Middle frontal gyrus (tissue), 1 donor: Measurements from ENCODE around the gene ACAP3.

ENCODE experiments used
- DNase-seq: peaks from one replicate; pipeline ENCODE4 v3.0.0-alpha.2; 2015; ENCODE audit warnings: low spot score; ENCODE audit errors: extremely low spot score

Gene ACAP3, protein sequence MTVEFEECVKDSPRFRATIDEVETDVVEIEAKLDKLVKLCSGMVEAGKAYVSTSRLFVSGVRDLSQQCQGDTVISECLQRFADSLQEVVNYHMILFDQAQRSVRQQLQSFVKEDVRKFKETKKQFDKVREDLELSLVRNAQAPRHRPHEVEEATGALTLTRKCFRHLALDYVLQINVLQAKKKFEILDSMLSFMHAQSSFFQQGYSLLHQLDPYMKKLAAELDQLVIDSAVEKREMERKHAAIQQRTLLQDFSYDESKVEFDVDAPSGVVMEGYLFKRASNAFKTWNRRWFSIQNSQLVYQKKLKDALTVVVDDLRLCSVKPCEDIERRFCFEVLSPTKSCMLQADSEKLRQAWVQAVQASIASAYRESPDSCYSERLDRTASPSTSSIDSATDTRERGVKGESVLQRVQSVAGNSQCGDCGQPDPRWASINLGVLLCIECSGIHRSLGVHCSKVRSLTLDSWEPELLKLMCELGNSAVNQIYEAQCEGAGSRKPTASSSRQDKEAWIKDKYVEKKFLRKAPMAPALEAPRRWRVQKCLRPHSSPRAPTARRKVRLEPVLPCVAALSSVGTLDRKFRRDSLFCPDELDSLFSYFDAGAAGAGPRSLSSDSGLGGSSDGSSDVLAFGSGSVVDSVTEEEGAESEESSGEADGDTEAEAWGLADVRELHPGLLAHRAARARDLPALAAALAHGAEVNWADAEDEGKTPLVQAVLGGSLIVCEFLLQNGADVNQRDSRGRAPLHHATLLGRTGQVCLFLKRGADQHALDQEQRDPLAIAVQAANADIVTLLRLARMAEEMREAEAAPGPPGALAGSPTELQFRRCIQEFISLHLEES

DNA sequence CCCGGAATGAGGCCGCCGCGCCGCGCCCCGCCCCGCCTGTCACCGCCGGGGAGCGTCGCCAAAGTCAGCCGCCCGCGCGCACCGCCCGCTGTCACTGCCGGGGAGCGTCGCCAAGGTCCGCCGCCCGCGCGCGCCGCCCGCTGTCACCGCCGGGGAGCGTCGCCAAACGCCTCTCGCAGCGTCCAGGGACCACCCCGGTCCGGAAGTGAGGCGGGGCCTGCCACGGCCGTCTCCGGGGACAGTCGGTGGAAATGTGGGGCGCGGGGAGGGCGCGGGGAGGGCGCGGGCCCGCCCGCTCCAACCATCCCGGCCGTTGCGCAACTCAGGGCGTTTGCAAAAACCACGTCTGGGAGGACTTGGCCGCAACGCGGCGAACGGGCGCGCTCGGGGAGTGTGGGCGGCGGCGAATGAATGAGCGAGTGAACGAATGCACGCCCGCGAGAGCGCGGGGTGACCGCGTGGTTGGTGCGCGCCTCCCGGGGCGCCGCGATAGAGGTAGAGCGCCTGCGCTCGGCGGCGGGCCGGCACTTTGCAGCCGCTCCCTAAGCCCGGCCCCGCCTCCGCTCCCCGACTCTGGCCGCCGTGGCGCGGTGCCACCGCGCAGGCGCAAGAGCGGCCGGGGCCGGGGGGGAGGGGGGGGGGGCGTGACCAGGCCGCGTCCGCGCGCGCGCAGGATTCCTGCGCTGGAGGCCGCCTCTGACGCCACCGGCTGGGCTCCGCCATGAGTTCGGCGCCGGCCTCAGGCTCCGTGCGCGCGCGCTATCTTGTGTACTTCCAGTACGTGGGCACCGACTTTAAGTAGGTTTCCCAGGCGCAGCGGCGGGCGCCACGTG is at the start of gene ACAP3, which contains the start of gene PUSL1:
Gene ACAP3, minus strand, starts transcription at position 8 of the 833 bp plus-strand sequence. CDS start 115 bp downstream, outside the sequence.
Gene PUSL1, plus strand, starts transcription at position 675 of the 833 bp plus-strand sequence. Its CDS starts 47 bp downstream, at position 722.
- DNase-seq = peak; percentile 87

DNA sequence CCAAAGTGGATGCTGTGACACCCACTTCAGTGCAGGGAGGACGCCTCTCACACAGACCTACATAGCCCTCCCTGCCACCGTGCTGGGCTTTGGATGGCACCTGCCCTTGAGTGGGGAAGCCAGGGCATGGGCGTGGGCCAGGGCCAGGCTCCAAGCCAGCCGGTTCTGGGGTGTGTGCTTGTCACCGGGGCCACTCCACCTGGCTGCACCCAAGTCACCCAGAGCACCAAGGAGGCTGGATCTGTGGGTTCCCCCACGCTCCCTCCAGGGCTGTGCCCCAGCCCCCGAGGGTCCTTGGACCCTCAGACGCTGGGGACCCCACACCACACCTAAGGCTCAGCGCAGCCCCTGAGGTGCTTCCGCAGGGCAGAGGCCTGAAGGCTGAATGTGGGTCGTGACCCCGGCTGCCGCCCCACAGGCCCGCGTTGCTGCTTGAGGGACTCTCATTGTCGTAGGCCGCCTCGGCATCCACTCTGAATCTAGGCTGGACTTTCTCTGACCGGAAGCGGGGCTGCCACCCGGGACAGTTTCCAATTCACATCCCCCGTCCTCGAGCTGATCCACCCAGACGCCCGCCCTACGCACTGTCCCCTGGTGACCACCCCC is 49.2 kb upstream of the ACAP3 start:
- DNase-seq = no peak

DNA sequence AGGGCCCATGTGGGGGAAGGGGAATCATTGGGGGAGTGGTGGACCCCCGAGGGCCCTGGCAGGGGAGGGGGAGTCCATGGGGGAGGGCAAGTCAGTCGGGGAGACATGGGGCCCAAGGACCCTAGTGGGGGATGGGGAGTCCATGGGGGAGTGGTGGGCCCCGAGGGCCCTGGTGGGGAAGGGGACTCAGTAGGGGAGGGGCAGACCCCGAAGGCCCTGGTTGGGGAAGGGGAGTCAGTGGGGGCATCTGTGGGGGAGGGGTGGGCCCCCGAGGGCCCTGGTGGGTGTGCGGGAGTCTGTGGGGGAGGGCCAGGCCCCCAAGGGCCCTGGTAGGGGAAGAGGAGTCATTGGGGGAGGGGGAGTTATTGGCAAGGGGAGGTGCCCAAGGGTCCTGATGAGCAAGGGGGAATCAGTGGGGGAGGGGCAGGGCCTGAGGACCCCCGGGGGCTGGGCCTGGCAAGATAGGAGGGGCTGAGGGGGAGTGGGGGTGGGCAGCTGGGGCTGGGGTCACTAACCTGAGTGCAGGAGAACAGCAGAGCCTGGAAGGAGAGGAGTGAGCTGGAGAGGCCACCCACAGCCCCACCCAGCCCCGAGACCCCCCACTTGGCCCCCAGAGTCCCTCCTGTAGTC is 48.6 kb upstream of the ACAP3 start:
- DNase-seq = no peak

DNA sequence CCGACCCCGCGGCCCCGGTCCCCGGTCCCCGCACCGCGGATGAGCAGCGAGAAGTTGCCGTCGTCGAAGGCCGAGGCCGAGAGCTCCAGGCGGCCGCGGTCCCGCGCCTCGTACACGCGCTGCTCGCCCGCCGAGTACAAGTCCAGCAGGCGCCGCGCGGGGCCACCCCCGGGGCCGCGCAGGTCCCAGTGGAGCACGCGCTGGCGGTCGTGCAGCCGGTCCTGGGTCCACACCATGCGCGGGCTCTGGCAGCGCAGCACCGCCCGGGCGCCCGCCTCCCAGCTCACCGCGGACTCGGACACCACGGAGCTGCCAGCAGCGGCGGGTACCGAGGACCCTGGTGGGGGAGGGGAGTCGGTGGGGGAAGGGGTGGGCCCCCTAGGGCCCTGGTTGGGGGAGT is 47.7 kb upstream of the ACAP3 start:
- DNase-seq = no peak

DNA sequence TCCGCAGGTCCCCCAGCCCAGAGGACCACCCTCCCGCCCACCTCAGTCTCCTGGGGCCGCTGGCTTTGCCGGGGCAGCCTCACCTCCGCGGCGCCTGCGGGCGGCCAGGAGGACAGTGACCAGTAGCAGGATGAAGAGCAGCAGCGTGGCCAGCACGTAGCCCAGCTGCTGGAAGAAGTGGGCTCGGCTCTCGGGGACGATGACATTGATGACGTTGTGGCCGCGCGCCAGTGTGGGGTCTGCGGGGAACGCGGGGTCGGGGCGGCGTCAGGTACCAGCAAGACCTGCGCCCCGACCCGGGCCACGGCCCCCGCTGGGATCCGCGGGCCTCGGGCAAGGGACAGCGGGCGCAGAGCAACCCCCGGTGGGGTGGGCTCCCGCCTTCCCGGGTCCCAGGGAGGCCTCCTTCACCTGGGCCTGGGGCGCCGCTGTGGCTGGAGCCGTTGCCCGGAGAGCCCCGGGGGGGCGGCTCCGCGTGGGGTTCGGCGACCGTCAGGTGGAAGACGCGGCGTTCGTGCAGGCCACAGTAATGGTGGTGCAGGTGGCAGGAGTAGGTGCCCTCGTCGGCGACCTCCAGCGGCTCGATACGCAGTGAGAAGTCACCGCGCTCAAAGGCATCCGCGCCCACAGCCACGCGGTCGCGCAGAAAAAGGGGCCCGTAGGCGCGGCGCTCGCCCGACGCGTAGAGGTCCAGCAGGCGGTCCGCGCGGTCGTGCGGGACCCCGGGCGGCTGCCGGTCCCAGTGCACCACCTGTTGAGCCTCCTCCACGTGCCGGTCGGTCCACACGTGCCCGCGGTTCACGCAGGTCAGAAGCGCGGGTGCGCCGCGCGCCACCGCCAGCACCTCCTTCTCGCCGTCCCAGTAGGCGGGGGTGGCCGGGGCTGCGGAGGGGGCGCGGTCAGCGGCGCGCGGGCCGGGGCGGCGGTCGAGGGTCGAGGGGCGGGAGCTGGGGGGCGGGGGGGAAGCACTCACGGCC is 46.8 kb upstream of the ACAP3 start:
- no peak for DNase-seq

DNA sequence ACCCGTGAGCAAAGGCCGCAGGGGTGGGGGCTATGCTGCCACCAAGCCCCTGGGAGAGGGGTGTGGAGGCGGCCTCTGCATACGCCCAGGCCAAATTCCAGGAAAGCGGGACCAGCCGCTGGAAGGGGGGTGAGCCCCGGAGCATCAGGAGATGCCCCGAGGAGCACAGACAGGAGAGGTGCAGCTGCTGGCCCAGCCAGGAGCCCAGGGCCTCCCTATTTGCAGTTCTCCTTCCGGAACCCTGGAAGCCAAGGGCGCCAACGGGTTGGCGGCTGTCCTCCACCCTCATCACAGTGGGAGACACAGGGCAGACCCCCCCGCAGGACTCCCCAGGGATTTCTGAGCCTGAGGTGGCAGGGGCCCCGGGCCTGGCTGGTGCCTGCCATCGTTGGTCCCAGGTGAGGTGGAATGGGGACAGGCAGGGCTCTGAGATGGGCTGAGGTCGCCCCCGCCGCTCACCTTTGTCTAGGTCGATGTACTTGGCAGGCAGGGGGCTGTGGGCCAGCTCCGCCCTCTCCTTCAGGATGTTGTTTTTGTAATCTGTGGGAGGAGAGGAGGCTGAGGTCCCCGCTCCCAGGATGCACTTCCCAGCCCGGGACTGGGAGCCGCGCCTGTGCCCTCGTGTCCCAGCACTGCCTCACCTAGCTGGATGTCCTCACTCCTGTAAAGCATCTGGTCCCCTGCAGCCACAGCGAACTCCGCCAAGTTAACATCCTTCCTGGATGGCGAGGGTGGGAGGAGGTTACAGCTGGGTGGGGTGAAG is 45.8 kb upstream of the ACAP3 start:
- no peak for DNase-seq

DNA sequence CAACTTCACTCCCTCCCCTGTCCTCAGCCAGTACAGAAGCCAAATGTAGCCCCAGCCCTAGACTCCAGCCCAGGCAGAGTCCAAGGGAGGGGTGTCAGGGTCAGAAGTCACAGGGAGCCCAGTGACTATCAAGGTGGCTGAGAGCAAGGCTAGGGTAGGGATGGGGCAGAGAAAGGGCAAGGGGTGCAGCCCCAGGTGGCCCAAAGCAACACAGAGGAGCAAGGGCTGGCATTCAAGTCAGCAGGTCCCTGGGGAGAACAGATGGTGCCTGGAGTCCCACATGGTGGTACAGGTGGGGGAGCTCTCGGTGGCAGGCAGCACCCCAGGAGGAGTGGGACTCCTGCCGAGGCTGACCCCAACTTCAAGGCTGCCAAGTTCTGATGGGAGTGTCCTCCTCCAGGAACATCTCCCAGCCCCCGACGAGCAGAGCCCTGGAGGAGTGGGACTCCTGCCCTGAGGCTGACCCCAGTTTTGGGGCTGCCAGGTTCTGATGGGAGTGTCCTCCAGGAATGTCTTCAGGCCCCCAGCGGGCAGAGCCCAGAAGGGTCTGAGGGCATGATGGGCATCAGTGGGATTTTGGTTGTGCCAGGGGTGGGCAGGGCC is 45.2 kb upstream of the ACAP3 start:
- no peak for DNase-seq

DNA sequence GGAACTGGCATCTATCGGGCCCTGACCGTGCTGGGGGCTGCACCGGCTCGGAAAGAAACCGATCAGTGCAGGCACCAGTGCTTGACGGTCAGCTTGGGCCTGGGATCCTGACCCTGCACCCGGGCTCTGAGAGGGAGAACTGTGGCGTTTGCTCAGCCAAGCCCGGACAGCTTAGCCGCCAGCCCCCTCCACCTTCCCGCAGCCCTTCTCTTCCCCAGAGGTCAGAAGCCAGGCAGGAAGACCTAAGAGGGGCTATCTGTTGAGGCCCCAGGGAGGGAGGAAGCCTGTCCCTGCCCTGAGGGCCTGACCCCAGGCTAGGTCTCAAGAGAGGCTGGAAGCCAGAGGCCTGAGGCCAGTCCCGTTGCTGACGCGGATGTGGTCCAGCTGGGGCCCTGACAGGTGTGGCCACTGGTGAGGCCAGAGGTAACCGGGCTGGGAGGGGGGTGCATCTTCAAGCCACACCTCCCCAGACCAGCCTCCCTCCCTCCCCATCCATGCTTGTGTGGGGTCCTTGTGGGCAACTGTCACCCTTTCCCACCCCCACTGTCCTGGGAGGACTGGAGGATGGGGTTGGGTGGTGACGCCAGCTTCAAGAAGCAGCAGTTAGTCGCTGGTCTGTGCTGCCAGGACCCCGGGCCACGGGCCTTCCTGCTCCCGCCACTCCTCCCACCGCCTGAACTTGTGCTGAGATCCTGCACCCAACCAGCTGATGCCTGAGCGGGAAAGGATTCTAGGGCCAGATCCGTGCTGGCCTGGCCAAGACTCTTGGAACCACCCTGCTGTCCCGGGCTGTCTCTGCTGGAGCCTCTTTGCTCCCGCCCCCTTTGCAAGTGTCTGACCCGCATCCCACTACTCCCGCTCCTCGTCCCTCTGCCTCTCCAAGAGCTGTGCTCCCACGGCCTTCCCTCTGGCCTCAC is 44.0 kb upstream of the ACAP3 start:
- DNase-seq = no peak

DNA sequence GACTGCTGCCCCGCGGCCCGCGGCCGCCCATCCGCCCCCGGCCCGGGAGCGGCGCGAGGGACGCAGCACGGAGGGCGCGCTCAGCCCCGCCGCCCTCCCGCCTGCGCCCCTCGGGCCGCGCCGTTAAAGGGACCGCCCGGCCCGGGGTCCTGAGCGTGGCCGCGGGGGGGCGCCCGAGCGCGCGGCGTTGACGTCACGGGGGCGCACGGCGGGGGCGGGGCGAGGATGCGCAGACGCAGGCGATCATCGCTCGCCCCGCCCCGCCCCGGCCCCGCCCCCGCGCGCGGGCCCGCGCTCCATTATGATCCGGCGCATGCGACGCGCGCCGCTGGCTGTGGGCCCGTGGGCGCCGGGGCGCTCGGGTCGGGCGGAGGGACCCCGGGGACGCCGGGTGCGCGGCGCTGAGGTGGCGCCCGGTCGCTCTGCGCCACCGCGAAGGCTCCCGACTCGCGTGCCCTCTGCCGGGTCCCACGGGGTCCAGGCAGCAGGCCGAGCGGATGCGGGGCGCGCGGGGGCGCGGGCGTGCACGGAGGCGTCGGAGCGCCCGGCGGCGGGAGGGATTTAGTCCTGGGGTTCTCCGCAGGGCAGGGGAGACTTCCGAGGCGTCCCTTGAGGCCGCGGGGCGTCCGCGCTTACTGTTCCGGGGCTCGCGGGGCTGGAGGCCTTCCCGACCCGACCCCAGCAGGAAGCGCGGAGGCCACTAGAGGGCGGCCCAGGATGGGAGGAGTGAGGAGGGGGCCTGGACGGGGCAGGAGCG is 41.7 kb upstream of the ACAP3 start, which contains the start of gene DVL1:
Gene DVL1, minus strand, starts transcription at position 163 of the 757 bp plus-strand sequence. CDS start 353 bp downstream, outside the sequence.
- no peak for DNase-seq

DNA sequence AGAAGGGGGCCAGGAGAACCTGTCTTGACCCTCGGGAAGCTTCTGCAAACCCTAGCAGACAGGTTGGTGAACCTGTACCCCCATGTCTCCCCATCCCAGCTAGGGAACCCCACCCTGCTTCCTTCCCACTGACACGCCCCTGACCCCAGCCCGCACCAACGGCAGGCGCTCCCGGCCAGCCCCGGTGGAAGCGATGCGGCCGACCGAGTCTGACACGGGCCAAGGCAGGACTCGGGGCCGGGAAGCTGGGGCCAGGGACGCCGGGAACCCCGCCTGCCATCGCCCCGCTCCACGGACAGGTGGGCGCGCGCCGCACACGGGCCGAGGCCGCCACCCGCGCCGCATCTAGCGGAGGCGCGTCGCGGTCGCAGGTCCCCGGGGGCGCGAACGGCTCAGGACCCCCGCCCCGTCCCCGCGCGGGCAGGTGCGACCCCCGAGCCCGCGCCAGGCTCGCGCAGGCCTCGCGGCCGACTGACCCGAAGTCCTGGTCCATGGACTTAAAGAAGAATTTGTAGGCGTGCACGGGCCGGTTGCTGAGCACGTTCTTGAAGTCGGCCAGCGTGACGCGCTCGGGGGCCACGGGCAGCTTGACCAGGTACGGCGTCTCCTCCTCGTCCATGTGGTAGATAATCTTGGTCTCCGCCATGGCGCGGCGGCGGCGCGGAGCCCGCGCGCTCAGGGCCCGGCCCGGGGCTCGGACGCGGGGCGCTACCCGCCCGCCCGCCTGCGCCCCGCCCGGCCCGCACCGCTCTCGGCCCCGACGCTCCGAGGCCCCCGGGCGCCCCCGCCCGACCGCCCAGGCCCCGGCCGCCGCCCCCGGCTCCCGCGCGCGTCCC is 40.9 kb upstream of the ACAP3 start:
- DNase-seq = no peak

DNA sequence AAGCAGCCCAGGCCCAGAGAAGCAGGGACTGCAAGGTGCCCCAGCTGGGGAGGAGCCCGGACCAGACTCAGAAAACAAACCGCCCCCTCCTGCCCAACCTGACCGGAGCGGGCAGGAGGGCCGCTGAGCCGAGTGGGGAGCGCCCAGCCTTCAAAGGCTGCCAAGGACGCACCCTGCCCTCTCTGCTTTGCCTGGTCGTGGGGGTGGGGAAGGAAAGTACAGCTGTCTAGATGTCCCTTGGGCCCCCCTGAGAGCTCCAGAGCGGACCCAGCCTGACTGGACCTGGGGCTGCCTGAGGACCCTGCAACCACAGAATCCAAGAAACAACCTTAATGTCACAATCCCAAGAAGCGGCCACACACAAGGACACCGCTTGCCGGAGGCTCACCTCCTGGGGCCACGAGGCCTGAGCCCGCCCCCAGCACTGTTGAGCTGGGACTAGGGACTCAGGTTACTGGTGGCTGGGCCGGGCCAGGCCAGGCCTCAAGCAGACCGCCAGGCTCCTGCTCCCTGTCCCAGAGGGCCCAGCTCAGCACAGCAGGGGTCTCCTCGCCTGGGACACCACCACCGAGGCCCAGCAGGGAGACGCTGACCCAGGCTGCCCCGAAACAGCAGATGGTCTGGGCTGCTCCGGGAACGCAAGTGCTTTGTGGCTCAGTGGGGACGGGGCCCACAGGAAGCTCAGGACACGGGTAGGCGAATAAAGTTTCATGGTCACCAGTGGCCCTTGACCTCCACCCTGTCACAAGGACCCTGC is 40.1 kb upstream of the ACAP3 start:
- DNase-seq = no peak

DNA sequence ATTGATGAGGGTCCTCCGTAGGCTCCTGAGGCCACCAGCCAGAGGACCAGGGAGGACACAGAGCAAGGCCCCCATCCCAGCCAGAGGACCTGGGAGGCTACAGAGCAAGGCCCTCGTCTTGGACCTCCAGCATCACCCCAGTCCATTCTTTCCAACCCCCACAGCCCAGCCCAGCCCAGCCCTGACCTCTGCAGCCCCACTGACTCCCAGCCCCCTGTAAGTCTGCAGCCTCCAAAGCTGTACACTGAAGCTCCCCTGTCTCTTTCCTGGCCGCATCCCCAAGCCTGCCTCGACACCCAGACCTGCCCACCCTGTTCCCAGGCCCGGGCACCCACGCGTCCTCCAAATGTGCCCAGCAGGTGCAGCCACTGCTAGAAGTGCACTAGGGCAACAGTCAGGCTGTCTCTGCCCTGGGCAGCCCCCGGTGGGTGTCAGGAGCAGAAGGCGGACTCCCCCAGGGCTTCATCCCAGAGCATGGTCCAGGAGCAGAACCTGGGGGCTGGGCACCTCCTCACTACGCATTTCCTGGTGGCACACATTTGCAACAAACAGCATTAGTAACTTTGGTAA is 39.4 kb upstream of the ACAP3 start:
- no peak for DNase-seq

DNA sequence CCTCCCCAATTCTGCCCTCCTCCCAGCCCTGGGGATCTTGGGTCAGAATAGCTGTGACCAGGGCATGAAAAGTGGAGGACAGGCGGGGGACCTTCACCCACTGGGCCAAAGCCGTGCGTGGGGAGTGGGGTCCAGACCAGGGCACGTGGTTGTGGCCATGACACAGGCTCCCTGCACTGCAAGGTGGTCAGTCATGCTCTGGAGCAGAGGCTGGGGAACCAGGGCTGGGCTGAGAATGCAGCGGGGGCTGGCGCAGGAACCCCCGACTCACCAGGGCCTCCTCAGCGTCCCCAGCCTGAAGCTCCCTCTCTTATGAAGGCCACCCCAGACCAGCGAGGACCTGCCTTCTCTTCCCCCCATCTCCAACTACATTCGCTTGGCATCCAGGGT is 38.8 kb upstream of the ACAP3 start:
- no peak for DNase-seq

DNA sequence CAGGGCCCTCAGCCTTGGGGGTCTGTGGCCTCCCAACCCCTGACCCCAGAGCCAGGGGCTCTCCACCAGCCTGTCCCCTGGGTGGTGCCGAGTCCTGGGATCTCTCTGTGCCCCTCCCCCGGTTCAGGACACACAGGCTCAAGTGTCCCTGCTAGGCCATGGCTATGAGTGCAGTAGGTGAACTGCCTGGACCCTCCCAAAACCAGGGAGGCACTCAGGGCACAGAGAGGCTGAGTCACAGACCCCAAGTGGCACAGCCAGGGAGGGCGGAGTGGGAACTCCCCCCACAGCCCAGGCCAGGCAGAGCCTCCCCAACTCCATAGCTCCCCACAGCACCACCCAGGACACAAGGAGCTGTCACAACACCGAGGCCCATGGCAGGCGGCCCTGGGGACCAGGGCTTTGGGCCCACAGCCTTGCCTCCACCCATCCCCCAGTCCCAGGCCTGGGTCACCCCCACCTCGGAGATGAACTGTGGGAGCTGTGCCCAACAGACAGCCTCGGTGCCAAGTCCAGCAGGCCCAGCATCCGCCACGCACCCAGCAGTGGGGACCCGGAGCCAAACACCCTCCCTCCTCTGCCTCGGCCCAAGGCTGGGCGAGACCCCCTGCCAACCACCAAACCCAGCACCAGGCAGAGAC is 38.2 kb upstream of the ACAP3 start:
- no peak for DNase-seq
